Dedifferentiated amniotic fluid mesenchymal stem cell (primary cell): ENCODE data around the gene FREM1.

Experiments used
- DNase-seq: peaks from one replicate; pipeline ENCODE4 v3.0.0-alpha.2; 2016; ENCODE audit errors: extremely low spot score

Gene FREM1

DNA sequence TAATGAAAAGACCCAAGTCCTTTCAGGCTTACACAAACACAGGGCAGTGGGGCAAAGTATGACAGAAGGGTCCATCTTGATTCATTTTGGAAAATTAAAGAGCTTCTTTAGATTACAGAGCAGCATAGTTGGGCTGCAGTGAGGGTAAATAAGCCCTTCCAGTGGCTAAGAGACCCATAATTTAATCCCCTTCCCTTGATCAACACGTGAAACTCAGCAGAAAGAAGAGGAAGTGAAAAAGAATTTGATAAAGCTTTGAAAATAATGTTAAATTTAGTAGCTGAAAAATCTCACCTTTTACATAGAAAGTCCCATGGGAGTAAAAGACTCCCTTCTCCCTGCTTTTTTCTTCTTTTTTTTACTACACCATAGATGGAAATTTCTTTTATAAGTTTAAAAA, 87.6 kb downstream of the FREM1 start:
- DNase-seq, result no peak

DNA sequence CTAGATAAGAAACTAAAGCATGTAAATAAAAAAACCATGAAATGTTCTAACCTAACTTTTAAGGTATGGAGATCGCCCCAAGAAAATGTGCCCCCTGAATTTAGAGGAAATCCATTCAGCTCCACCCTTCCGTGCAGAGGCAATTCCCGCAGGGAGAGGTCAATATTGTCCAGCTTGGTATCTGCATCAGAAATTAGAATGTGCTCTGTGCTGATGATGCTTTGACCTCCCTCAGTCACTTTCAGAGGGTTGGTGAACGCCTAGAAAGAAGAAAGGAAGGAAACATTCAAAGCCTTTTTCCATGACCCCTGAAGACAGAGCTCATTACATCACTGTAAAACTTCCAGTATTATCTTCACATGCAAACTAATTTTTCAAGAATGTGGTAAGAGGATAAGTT, 91.0 kb downstream of the FREM1 start:
- no peak for DNase-seq

DNA sequence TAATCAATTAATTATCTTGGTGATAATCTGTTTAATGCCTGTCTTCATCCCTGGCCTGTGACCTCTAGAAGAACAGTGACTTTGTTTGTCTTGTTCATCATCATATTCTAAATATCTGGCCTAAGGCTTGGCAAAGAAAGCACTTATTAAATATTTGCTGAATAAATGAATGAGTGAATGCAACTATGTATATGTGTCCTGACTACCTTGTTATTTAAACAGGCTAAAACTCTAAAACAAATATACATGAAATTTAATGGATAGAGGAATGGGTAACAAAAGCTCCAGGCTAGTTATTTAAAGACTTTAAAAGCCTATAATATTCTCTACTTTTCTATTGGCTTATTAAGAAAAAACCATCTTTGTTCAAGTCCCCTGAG, 96.0 kb downstream of the FREM1 start:
- no peak for DNase-seq

DNA sequence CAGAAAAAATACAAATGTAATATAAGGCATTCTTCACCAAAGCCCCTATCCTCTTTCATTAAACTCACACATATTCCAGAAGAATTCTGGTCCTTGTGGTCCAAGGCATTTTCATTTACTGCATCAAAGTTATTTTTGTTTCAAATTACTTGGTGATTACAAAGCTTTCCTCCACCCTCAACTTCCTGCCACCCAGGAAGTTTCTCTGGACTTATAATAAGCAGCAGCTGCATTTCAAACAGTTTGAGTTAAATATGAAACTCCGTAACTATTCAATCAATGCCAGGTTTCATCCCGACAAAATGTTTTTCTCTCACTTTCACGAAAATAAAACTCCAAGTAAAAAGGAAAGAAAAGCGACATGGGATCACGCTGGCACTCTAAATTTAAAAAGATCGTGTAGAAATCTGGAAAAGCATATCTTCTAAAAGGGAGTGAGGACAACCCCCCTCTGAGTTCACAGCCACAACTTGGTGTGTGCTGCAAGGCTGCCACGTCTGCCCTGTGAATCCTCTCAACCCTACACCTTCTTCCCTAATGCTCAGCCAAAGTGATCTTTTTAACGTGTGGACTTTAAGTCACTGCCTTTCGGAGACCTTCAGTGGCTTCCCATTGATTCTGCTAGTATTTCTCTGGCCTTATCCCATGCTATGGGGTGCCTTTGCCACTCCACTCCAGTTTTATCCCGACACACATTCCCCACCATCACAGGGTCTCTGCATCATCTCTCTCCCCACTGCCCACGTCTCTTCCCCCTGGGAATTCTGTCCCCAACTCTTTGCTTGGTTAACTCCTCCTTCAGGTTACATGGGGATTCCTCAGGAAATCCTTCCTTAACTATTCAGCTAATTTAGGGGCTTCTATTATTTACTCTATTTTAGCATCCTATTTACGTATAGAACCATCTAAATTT, 96.6 kb downstream of the FREM1 start:
- DNase-seq, result no peak

DNA sequence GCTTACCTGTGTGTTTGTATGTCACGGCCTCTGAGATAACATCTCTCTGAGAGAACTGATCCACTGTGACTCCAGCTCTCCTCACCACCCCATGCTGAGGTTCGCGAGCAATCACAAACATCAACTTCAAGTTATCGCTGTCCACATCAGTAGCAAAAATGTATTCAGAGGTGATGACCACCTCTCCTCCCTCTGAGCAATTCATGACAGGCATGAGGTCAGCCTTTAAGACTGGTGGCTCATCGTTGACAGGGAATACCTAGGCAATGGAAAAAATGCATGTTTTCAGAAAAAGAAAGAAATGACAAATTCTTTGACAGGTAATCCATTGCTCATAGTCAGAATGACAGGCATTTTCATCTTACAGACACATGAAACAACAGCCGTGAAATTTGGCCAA, 97.4 kb downstream of the FREM1 start:
- no peak for DNase-seq

DNA sequence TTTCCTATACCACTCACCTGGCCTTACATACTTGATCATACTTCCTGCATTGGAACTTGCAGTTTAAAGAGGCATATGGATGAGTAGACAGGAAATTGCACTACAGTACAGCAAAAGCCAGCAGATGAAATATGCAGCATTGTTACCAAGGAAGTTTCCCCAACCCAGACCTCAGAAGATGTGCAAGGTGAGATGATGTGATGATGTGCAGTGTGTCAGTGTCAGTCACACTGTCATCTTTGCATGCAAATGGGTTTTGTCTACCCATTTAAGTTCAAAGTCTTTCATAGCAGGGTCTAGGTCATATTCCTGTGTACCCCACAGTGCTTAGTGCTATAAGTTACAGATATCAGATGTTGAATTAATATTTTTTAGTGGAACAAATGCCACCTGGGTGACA, 98.4 kb downstream of the FREM1 start:
- no peak for DNase-seq

DNA sequence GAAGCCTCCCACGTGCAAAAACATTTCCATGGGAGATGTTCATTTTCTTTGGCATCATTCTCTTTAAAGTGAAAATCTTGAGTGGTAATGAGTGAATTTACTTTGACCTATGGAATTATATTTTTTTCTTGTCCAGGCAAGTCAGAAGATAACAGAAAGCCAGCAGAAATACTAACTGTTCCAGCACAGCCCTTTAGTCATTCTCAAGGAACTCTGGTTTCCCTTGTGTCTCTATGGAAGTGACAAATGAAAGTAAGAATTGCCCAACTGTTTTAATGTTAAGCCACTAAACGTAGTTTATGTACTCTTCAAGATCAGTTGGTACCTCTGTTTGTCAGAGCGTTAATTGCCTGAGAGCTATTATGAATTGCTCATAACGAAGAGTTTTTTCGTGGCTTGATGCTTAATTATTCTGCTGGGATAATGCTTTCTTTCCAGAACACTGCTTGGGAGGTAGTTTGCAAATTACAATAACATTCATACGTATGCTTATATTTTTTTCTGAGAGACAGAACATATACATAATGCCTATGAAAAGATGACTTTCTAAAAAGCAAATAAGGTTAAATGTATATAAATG, 103.2 kb downstream of the FREM1 start:
- no peak for DNase-seq

DNA sequence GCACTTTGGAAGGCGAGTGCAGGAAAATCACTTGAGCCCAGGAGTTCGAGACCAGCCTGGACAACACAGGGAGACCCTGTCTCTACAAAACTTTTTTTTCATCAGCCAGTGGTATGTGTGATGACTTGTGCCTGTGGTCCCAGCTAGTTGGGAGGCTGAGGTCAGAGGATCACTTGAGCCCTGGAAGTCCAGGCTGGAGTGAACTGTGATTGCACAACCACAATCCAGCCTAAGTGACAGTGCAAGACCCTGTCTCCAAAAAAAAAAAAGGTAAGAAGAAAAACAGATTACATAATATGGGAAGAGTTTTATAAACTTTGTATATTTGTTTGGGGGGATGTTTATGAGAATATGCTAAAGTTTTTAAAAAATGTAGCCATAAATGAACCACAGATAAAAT, 111.2 kb downstream of the FREM1 start:
- no peak for DNase-seq

DNA sequence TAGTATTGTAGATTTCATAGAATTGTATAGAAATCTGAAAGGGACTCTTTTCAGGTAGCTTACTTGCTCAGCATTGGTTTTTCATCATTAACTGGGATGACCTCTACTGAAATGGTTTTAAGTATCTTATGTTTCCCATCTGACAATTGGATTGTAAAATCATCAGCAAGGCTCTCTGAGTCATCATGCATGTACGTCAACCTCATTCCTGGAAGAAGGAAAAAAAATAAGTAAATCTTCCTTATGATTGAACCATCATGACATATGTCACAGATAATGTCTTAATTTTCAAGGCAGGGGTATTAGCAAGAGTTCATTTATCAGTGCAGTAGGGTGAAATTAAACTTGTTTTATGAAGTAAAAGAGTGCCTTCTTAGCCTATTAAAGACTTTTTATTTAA, 112.8 kb downstream of the FREM1 start:
- no peak for DNase-seq

DNA sequence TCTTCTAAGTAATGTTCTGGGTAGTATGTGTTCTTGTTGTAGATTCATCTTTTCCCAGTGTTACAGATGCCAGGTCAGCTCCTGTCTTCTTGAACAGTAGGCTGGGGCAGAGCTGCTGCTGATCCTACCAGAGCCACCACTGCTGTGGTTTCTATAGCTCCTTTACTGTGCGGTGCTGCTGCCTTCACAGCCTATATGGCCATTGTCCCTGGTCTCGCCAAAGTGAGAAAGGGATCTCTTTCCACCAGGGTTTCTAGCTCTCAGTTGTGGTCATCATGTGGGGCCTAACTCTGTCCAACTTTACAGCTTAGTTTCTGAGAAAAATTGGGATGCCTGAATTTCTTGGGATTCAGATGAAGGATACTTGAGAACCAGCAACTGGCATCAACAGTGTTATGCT, 116.8 kb downstream of the FREM1 start:
- no peak for DNase-seq

DNA sequence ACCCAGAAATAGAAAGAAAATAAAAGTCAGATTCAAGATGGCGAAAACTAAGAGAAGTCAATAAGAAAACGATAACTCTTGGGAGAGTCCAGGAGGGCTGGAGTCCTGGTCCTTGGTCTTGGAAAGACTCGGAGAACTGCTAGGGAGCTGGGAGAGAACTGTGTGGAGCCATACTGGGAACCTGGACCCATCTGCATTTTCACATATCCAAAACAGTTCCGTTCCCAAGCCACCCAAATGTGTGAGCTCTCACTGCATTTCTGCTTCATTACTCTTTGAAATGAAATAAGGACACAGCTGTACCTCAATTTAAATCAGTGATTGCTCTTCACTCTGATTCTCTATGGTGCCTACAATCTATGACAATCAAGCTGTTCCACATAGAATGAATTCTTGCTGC, 119.6 kb downstream of the FREM1 start:
- DNase-seq, result no peak

DNA sequence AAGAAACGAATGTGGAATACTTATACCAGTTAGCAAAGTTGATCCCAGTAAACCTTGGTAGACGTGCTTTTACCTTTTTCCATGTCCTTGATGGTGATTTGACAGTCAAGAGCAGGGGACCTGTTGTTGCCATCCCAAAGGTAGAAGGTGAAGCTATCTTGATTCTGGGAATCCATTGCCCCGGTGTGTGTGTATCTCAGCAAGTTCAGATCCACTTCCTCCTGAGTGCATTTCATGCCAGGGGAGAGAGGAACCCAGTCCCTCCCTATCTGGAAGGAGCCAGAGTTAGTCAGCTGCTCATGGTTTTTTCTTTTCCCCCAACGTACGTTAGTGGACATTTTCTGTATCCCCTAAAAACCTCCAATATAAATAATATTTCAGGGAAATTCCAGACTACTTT, 121.4 kb downstream of the FREM1 start:
- no peak for DNase-seq

DNA sequence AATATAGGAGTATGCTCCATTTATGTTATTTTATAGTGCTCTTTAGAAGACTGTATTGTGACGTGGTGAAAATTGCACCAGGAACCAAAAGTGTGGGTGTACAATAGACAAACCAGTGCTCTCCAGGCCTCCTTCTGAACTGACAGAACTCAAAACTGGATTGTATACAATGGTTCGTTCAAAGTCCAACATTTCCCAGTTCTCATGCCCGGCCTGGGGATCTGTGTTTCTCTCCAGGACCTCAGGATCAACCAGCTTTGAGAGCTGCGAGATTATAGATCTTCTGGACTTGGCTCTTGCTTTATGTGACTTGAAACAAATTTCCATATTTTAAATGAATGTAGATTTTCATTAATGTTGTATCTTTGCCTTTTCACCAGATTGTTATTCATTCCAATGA, 126.9 kb downstream of the FREM1 start:
- no peak for DNase-seq

DNA sequence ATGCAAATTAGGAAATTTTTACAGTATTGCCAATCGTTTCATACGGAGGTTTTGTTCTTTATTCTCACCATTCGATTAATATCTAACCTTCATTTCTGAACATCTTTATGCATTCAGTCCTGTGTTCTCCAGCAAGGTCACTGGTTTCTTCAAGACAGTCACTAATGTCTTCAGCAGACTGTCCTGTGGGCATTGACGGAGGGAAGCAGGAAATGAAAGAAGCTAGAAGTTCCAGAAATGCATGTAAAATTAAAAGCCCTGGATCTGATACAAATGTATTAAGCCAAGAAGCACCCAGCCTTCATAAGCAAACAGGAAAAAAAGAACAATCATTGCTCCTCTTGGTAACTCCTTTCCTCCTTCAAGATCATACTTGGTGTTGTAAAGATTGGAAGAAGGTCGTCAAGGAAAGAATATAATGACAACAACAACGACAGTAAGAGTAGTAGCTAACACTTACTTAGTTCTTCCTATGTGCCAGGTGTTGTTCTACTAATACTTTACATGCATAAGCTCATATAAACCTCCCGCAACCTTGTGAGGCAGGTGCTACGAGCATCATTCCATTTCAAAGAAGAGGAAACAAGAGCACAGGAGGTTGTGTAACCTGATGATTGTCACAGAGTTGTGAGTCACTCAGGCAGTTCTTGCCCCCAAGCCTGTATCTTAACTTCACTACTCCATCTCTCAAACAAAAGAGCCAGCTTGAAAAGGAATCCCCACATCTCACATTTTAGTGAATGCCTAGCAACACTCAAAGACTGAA, 127.8 kb downstream of the FREM1 start:
- no peak for DNase-seq

DNA sequence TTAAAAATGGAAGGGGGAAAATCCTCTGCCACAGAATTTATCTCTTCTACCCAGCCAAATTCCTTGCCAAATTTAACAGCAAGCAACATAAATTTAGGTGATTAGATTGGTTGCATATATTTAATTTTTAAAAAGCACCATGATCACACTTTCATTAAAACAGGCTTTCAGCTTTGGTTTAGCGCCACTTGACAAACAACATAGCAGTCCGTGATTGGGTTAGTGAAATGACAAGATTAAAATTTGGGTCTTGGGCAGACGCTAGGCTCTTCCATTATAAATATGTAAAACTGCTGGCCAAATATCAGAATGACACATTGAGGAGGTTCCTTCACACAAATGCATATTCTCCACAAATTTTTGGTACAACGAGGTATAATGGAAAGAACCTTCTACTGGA, 129.5 kb downstream of the FREM1 start:
- DNase-seq, result no peak

DNA sequence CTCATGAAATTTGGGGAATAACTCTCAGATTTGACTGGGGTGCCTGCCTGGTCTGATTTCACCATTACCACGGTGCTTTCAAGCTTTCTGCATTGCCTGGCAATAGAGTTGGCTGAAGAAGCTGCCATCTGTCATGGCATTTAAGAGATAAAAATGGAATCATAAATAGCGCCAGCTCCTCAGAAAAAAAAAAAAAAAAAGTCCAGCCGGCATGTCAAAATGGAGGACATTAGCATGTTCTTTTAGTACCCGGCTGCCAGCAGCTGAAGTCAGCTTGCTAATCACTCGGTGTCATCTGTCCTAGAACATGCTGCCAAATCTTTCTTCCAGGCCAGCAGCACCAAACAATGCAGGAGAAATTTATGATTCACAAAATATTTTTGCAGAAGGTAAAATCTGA, 130.0 kb downstream of the FREM1 start:
- no peak for DNase-seq

DNA sequence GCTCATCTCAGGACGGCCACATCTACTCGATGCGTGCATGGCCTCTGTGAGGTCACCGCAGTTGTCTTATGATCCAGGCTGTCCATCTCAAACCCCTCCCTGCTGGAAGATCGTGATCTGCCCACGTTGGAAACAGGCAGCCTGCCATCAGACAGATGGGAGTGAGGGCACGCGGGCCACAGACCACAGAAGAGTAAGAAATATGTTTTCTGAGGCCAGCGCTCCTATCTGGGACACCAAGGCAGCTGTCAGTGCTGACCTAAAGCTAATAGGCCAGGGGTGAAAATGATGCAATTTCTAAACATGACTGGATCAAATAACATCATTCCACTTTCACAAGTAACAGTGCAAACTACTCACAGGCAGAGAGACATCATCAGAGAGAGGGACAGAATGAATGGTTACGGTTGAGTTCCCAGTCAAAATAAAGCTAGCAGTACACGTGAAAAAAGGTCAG, 130.6 kb downstream of the FREM1 start:
- DNase-seq, result no peak

DNA sequence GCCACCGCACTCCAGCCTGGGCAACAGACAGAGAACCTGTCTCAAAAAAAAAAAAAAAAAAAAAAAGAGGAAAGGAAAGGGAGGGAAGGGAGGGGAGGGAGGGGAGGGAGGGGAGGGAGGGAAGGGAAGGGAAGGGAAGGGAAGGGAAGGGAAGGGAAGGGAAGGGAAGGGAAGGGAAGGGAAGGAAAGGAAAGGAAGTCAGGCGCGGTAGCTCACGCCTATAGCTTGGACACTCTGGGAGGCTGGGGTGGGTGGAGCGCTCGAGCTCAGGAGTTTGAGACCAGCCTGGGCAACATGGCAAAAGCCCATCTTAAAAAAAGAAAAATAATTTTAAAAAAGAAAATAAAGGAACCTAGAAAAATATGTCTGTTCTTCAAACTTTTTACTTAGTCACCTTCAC, 131.7 kb downstream of the FREM1 start:
- no peak for DNase-seq

DNA sequence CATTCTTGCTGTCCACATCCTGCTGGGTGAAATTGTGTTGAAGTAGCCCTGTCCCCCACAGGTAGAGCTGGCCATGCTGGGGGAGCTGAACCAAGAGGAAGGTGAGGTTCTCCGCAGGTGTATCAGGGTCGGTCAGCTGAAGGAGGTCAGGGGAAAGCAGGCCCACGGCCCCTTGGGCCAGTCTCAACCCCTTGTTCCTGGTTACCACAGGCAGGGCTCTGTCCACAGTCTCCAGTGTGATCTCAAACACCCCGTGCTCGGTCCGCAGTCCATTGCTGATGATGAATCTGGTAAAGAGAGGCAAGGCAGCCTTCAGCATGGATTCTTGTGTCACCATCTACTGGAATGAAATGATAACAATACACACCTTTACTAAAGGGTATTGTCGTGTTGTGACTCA, 134.3 kb downstream of the FREM1 start:
- DNase-seq, result no peak

DNA sequence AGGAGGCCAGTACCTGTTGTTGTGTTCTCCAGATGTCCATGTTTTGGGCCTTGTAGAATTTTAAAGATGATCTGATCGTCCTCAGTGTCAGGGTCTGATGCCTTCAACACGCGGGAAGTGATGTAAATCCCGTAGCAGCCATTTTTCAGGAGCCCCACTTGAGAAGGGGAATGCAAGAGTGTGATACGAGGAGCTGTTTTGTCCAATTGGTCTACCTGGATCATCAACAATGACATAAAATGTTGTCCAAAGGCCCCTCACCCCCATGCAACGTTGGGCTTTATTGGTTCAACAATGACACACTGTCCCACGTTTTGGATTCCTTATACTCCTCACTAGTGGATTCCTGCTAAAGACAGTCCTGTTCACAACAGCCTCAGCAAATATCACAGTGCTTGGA, 139.6 kb downstream of the FREM1 start:
- DNase-seq, result no peak

DNA sequence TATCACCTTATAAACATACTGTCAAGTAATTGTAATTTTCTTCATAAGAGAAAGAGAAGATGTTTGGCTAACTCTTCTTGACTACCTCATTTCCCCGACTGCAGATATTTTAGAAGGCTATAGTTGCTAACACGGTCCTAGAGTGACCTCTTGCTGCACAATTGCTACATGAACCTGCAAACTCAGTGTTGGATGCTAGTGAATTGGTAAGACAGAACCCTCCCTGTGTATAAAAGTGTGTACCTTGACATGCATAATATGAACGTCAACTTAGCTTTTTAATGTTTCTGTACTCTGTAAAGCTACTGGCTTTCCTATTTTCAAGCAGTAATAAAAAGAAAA, 141.0 kb downstream of the FREM1 start:
- DNase-seq, result no peak

DNA sequence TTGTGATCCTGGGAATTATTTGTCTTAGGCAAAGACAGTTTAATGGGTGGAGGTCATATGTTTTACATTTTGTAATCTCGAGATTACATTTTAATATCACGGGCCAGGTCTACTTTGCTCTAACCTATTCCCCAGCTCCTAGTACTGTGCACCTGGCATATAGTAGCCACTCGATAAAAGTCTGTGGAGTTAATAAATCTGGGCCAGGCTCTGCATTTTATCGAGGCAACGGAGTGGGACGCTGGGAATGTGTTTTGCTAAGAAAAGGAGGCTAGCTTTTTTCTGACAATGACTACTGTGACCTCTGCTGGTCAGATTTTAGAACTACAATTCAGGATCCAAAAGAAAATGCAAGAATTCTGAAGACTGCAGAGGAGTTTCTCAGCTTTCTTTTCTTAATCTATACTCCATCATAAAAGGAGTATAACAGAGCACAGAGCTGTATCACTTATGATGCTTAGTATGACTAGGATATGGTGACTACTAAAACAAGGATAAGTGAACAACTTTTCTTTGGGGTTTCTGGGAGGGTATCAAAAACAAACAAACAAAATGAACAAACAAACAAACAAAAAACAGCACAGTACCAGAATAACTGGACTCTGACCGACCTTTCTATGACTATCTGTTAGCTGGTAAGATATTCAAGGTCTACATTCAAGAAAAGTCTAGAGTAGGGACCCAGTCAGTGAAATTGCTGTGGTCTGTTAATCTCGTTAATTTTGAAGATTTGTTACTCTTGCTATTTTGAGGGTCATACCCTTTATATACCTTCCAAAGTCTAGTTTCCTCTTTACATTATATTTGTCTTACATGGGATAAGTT, 141.6 kb downstream of the FREM1 start:
- peak; percentile 76 for DNase-seq
